HepG2 (cell line): Measurements from ENCODE around the gene PPP1R12C. TPM values are rescaled to one million over a fixed set of nuclear protein-coding genes. Genes with fewer than 3 reads are reported as not detected.

Experiments
- ATF1 ChIP-seq: IDR thresholded peaks from 2 replicates; pipeline ENCODE4 v1.6.1; 2016; ENCODE audit warnings: mild to moderate bottlenecking, control low read depth
- DDIT3 ChIP-seq: sonication (generic); formaldehyde crosslinking; IDR thresholded peaks from 2 replicates; pipeline ENCODE4 v1.4.0; 2020; ENCODE audit warnings: mild to moderate bottlenecking, missing genetic modification reagents
- GABPB1 ChIP-seq: IDR thresholded peaks from 2 replicates; pipeline ENCODE4 v1.6.1; 2016; ENCODE audit warnings: mild to moderate bottlenecking, missing genetic modification reagents, moderate library complexity, missing compliant biosample characterization
- HINFP ChIP-seq: sonication (generic); formaldehyde crosslinking; IDR thresholded peaks from 2 replicates; pipeline ENCODE4 v1.4.0; 2020; ENCODE audit warnings: low read depth, mild to moderate bottlenecking, missing genetic modification reagents
- HNF4A ChIP-seq: sonication (generic); formaldehyde crosslinking; IDR thresholded peaks from 2 replicates; pipeline ENCODE4 v1.4.0; 2020; ENCODE audit warnings: missing genetic modification reagents
- IRF9 ChIP-seq: sonication (generic); formaldehyde crosslinking; IDR thresholded peaks from 2 replicates; pipeline ENCODE4 v1.8.0; 2022; ENCODE audit warnings: missing genetic modification reagents, mild to moderate bottlenecking, borderline replicate concordance
- KIAA2018 ChIP-seq: sonication (generic); formaldehyde crosslinking; IDR thresholded peaks from 2 replicates; pipeline ENCODE4 v1.5.0; 2020; ENCODE audit warnings: mild to moderate bottlenecking, missing genetic modification reagents, borderline replicate concordance
- PPARG ChIP-seq: conservative IDR thresholded peaks from 2 replicates; pipeline ENCODE4 v1.6.1; 2016; ENCODE audit warnings: missing biosample characterization, missing genetic modification reagents
- SIN3A ChIP-seq: IDR thresholded peaks from 2 replicates; pipeline ENCODE4 v1.6.1; 2011; ENCODE audit warnings: low read depth, mild to moderate bottlenecking, control low read depth, low read length, borderline replicate concordance
- SMAD3 ChIP-seq: sonication (generic); formaldehyde crosslinking; IDR thresholded peaks from 2 replicates; pipeline ENCODE4 v1.4.0; 2020; ENCODE audit warnings: missing genetic modification reagents
- UBTF ChIP-seq: sonication (generic); formaldehyde crosslinking; IDR thresholded peaks from 2 replicates; pipeline ENCODE4 v1.4.0; 2020; ENCODE audit warnings: mild to moderate bottlenecking, missing genetic modification reagents
- ZNF253 ChIP-seq: sonication (generic); formaldehyde crosslinking; IDR thresholded peaks from 2 replicates; pipeline ENCODE4 v1.8.0; 2022; ENCODE audit warnings: mild to moderate bottlenecking, missing genetic modification reagents, borderline replicate concordance
- ZNF441 ChIP-seq: sonication (generic); formaldehyde crosslinking; IDR thresholded peaks from 2 replicates; pipeline ENCODE4 v1.7.0; 2021; ENCODE audit warnings: missing genetic modification reagents, borderline replicate concordance
- ZNF530 ChIP-seq: sonication (generic); formaldehyde crosslinking; IDR thresholded peaks from 2 replicates; pipeline ENCODE4 v1.5.0; 2020; ENCODE audit warnings: low read depth, mild to moderate bottlenecking, missing genetic modification reagents
- ZNF737 ChIP-seq: sonication (generic); formaldehyde crosslinking; IDR thresholded peaks from 2 replicates; pipeline ENCODE4 v1.5.0; 2020; ENCODE audit warnings: missing genetic modification reagents, mild to moderate bottlenecking, borderline replicate concordance
- ZSCAN31 ChIP-seq: sonication (generic); formaldehyde crosslinking; IDR thresholded peaks from 2 replicates; pipeline ENCODE4 v1.5.0; 2020; ENCODE audit warnings: low read depth, mild to moderate bottlenecking, missing genetic modification reagents
- polyA plus RNA-seq, 8 experiments: library from polyadenylated mRNA; depleted of rRNA in 3 of 8; stranded (reverse) in 7 of 8; unstranded in 1 of 8; fragments of >200 nt; fragmentation: Illumina TruSeq in 4 of 8; extraction: Trizol in 4 of 8; gene quantifications; 2 replicates each; pipeline versions ENCODE4 v1.2.1 to v1.2.3, GENCODE V29; 2011 to 2016; ENCODE audit warnings: low read depth in 4 of 8, missing spikeins in 1 of 8, mixed read lengths in 1 of 8; ENCODE audit not compliant: insufficient read depth in 1 of 8
- total RNA-seq, 5 experiments: library from RNA; depleted of rRNA; stranded (reverse); fragments of >200 nt; fragmentation: Illumina TruSeq; extraction: Trizol; gene quantifications; 2 replicates each; pipeline ENCODE4 v1.2.3, GENCODE V29; 2016; ENCODE audit warnings: low read depth in 1 of 5

The PPP1R12C gene
- total and polyA plus RNA-seq, 2 of the 13 experiments (the other 11 are each of a cell fraction or from before 2014, with no cell fraction given) = 29.7 to 30.3 TPM

GRCh38 chr19:55116232-55116858 lies 1.1 kb downstream of the PPP1R12C start (continued):
- TF ChIP-seq DDIT3 (CRISPR knock-in tag) = no peak
- TF ChIP-seq ZNF737 (CRISPR knock-in tag) = no peak
- TF ChIP-seq IRF9 (CRISPR knock-in tag) = no peak
- TF ChIP-seq ZNF253 (CRISPR knock-in tag) = no peak
- peak; percentile 37 for TF ChIP-seq GABPB1 (CRISPR knock-in tag)
- 0 out of 2 replicates have a peak, but pooled peaks have one; percentile 62 for TF ChIP-seq HINFP
- TF ChIP-seq SMAD3 = no peak
- no peak for TF ChIP-seq ZNF441 (CRISPR knock-in tag)
- TF ChIP-seq SIN3A = no peak
- no peak for TF ChIP-seq ZNF530 (CRISPR knock-in tag)
- TF ChIP-seq ATF1 (CRISPR knock-in tag) = no peak
- TF ChIP-seq HNF4A (CRISPR knock-in tag) = peak; percentile 53
- TF ChIP-seq PPARG (CRISPR knock-in tag) = no peak
- no peak for TF ChIP-seq KIAA2018 (CRISPR knock-in tag)
- peak; percentile 55 for TF ChIP-seq UBTF (CRISPR knock-in tag)
- TF ChIP-seq ZSCAN31 (CRISPR knock-in tag) = peak; percentile 52; the same call in 1 of the 2 replicates
